ENCODE data around the gene BRINP3. TPM values are rescaled to one million over a fixed set of nuclear protein-coding genes. Genes with fewer than 3 reads are reported as not detected.

BRINP3 gene
- total RNA-seq, 4 donors from 2014 or later: 5.0 to 30.3 (median 14.1) TPM

- intact Hi-C loops (cut with DNase I; ENCODE audit: low total_unique reads) (no loop called here), in situ Hi-C loops (cut with MboI; ENCODE audit: low pct_ligation_motif_present in 1 of 4, low pct_unique_long_range_greater_than_20kb in 1 of 4, low sequenced_read_pairs in 3 of 4) (no loop called here)
- no peak overlapping the region for H3K27ac ChIP-seq
- H3K4me3 ChIP-seq: no peak overlapping the region
- H3K9me3 ChIP-seq: no peaks in the 10 kb centered on the region
- no peak for DNase-seq
- H3K36me3 ChIP-seq: no peaks in the 10 kb centered on the region
- 67 to 70% methylated on average over 3 of the region's 3 CpGs for WGBS, 2 donors (ENCODE audit: low coverage in 1 of 2)
- no peaks in the 10 kb centered on the region for H3K27me3 ChIP-seq
- TF ChIP-seq POLR2A (IDR thresholded peaks at IDR 0.05) (no peak), CTCF (IDR thresholded peaks at IDR 0.05) (no peak), EP300 (IDR thresholded peaks at IDR 0.05; ENCODE audit: low read depth) (no peak), POLR2AphosphoS5 (IDR thresholded peaks at IDR 0.05) (no peak)
- H3K4me1 ChIP-seq: no peaks in the 10 kb centered on the region
Observed at GRCh38 chr1:190169311-190170067, 308.2 kb downstream of the BRINP3 start.

GRCh38 chr1:190168893-190169280 lies 308.8 kb downstream of the BRINP3 start:
- in situ Hi-C loops (cut with MboI; ENCODE audit: low pct_ligation_motif_present in 1 of 4, low pct_unique_long_range_greater_than_20kb in 1 of 4, low sequenced_read_pairs in 3 of 4): no loop called here
- TF ChIP-seq POLR2AphosphoS5 (IDR thresholded peaks at IDR 0.05) (no peak), EP300 (IDR thresholded peaks at IDR 0.05; ENCODE audit: low read depth) (no peak), CTCF (IDR thresholded peaks at IDR 0.05) (no peak), POLR2A (IDR thresholded peaks at IDR 0.05) (no peak)
- Histone ChIP-seq H3K9me3 (no peaks in the 10 kb centered on the region), H3K27ac (no peak overlapping the region), H3K27me3 (no peaks in the 10 kb centered on the region), H3K36me3 (no peaks in the 10 kb centered on the region), H3K4me1 (no peaks in the 10 kb centered on the region), H3K4me3 (no peak overlapping the region)
- 63 to 71% methylated on average over 3 of the region's 3 CpGs for WGBS, 2 donors (ENCODE audit: low coverage in 1 of 2)
- DNase-seq: no peak
- intact Hi-C loops (cut with DNase I; ENCODE audit: low total_unique reads): no loop called here

GRCh38 chr1:190168116-190168892 lies 309.4 kb downstream of the BRINP3 start:
- intact Hi-C loops (cut with DNase I; ENCODE audit: low total_unique reads): no loop called here
- WGBS, 2 donors (ENCODE audit: low coverage in 1 of 2): 81 to 89% methylated on average over 3 of the region's 3 CpGs
- H3K9me3 ChIP-seq: no peaks in the 10 kb centered on the region
- TF ChIP-seq EP300 (IDR thresholded peaks at IDR 0.05; ENCODE audit: low read depth) (no peak), POLR2A (IDR thresholded peaks at IDR 0.05) (no peak), POLR2AphosphoS5 (IDR thresholded peaks at IDR 0.05) (no peak)
- no peak for DNase-seq
- H3K4me3 ChIP-seq: no peak overlapping the region
- H3K27ac ChIP-seq: no peak overlapping the region
- in situ Hi-C loops (cut with MboI; ENCODE audit: low pct_ligation_motif_present in 1 of 4, low pct_unique_long_range_greater_than_20kb in 1 of 4, low sequenced_read_pairs in 3 of 4): no loop called here
- H3K36me3 ChIP-seq: no peaks in the 10 kb centered on the region
- H3K27me3 ChIP-seq: no peaks in the 10 kb centered on the region
- no peaks in the 10 kb centered on the region for H3K4me1 ChIP-seq

GRCh38 chr1:190159146-190159545 lies 318.5 kb downstream of the BRINP3 start:
- H3K27me3 ChIP-seq: no peaks in the 10 kb centered on the region
- 83 to 88% methylated on average over 2 of the region's 2 CpGs for WGBS, 2 donors (ENCODE audit: low coverage in 1 of 2)
- H3K4me3 ChIP-seq: no peak overlapping the region
- intact Hi-C loops (cut with DNase I; ENCODE audit: low total_unique reads) (no loop called here), in situ Hi-C loops (cut with MboI; ENCODE audit: low pct_ligation_motif_present in 1 of 4, low pct_unique_long_range_greater_than_20kb in 1 of 4, low sequenced_read_pairs in 3 of 4) (no loop called here)
- H3K27ac ChIP-seq: no peak overlapping the region
- no peaks in the 10 kb centered on the region for H3K36me3 ChIP-seq
- no peaks in the 10 kb centered on the region for H3K4me1 ChIP-seq
- no peak for DNase-seq
- no peaks in the 10 kb centered on the region for H3K9me3 ChIP-seq
- TF ChIP-seq POLR2AphosphoS5 (IDR thresholded peaks at IDR 0.05) (no peak), CTCF (IDR thresholded peaks at IDR 0.05) (no peak), EP300 (IDR thresholded peaks at IDR 0.05; ENCODE audit: low read depth) (no peak), POLR2A (IDR thresholded peaks at IDR 0.05) (no peak)

Measured in transverse colon (tissue), 4 donors.